Neuronal stem cell (in vitro differentiated cells): Measurements from ENCODE around the gene LASP1.

Source experiments
- DNase-seq: peaks from one replicate; pipeline ENCODE4 v3.0.0-alpha.2; 2013; ENCODE audit warnings: low spot score
- H2AFZ ChIP-seq: one replicate; pipeline ENCODE4 v1.6.1; 2013; ENCODE audit warnings: mild to moderate bottlenecking, low read length, inconsistent platforms
- H2AK5ac ChIP-seq: 2 replicates; pipeline ENCODE4 v1.6.1; 2013; ENCODE audit warnings: low read depth, mild to moderate bottlenecking, inconsistent platforms, low read length, moderate library complexity, mixed read lengths
- H2BK120ac ChIP-seq: 2 replicates; pipeline ENCODE4 v1.6.1; 2013; ENCODE audit warnings: low read depth, mild to moderate bottlenecking, inconsistent platforms, low read length, moderate library complexity, mixed read lengths
- H2BK12ac ChIP-seq: one replicate; pipeline ENCODE4 v1.6.1; 2013; ENCODE audit warnings: low read length, inconsistent platforms
- H2BK15ac ChIP-seq: 2 replicates; pipeline ENCODE4 v1.6.1; 2013; ENCODE audit warnings: mild to moderate bottlenecking, low read length, inconsistent platforms, mixed read lengths
- H2BK5ac ChIP-seq: one replicate; pipeline ENCODE4 v1.6.1; 2013; ENCODE audit warnings: inconsistent platforms, mild to moderate bottlenecking, low read length, moderate library complexity
- H3K14ac ChIP-seq: one replicate; pipeline ENCODE4 v1.6.1; 2013; ENCODE audit warnings: low read length, inconsistent platforms
- H3K18ac ChIP-seq: 2 replicates; pipeline ENCODE4 v1.6.1; 2013; ENCODE audit warnings: low read length, inconsistent platforms
- H3K23ac ChIP-seq: 2 replicates; pipeline ENCODE4 v1.6.1; 2013; ENCODE audit warnings: low read depth, mild to moderate bottlenecking, mixed read lengths, low read length, inconsistent platforms; ENCODE audit not compliant: poor library complexity
- H3K27ac ChIP-seq: replicated peaks from 3 replicates; pipeline ENCODE4 v1.5.1; 2013; ENCODE audit warnings: low read length, inconsistent platforms
- H3K27me3 ChIP-seq, 3 experiments: 2 replicates each; pipeline ENCODE4 v1.6.1; 2013; ENCODE audit warnings: low read length in 3 of 3, mild to moderate bottlenecking in 2 of 3, inconsistent platforms in 1 of 3, low read depth in 1 of 3, mixed read lengths in 1 of 3, moderate library complexity in 1 of 3; ENCODE audit not compliant: control insufficient read depth in 3 of 3, insufficient read depth in 3 of 3
- H3K36me3 ChIP-seq, 2 donors: replicated peaks in 1 of 2; 2 replicates each; pipeline ENCODE4 v1.6.1; 2013; ENCODE audit warnings: low read length in 2 of 2; ENCODE audit not compliant: control insufficient read depth in 2 of 2, insufficient read depth in 2 of 2
- H3K4ac ChIP-seq: 2 replicates; pipeline ENCODE4 v1.6.1; 2013; ENCODE audit warnings: inconsistent platforms, mild to moderate bottlenecking, low read length, moderate library complexity
- H3K4me1 ChIP-seq, 2 donors: 1 replicate in 1 of 2; 2 replicates in 1 of 2; pipeline ENCODE4 v1.6.1; 2013; ENCODE audit warnings: low read length in 2 of 2, low read depth in 1 of 2; ENCODE audit not compliant: control insufficient read depth in 2 of 2, insufficient read depth in 1 of 2
- H3K4me2 ChIP-seq: one replicate; pipeline ENCODE4 v1.6.1; 2013; ENCODE audit warnings: mild to moderate bottlenecking, low read length, inconsistent platforms; ENCODE audit not compliant: insufficient read depth, poor library complexity, severe bottlenecking
- H3K4me3 ChIP-seq, 2 donors: 2 replicates each; pipeline ENCODE4 v1.5.1; 2013; ENCODE audit warnings: low read length in 2 of 2, mild to moderate bottlenecking in 2 of 2, inconsistent platforms in 1 of 2, moderate library complexity in 1 of 2
- H3K79me1 ChIP-seq: one replicate; pipeline ENCODE4 v1.6.1; 2013; ENCODE audit warnings: low read depth, mild to moderate bottlenecking, inconsistent platforms, low read length, moderate library complexity
- H3K9ac ChIP-seq: one replicate; pipeline ENCODE4 v1.6.1; 2013; ENCODE audit warnings: mild to moderate bottlenecking, low read depth, low read length, inconsistent platforms; ENCODE audit not compliant: poor library complexity
- H3K9me3 ChIP-seq, 2 donors: replicated peaks in 1 of 2; 2 replicates each; pipeline versions ENCODE3 to v1.6.1; 2013; ENCODE audit warnings: low read length in 2 of 2, mild to moderate bottlenecking in 2 of 2, inconsistent platforms in 1 of 2, low read depth in 1 of 2, mixed read lengths in 1 of 2, moderate library complexity in 1 of 2; ENCODE audit not compliant: control insufficient read depth in 2 of 2, insufficient read depth in 1 of 2
- H4K8ac ChIP-seq: one replicate; pipeline ENCODE4 v1.6.1; 2013; ENCODE audit warnings: low read depth, mild to moderate bottlenecking, inconsistent platforms, low read length, moderate library complexity
- H4K91ac ChIP-seq: one replicate; pipeline ENCODE4 v1.6.1; 2013; ENCODE audit warnings: low read length, low read depth, mild to moderate bottlenecking, inconsistent platforms; ENCODE audit not compliant: poor library complexity
- WGBS, 2 donors: extraction: QIAGEN DNeasy Blood & Tissue Kit; methylation state at CpG; one replicate each; pipeline ENCODE4 v1.1.7; 2013; ENCODE audit warnings: missing lambda C conversion rate in 2 of 2, mixed read lengths in 1 of 2; ENCODE audit not compliant: insufficient read length in 2 of 2, insufficient replicate concordance in 1 of 2; ENCODE audit errors: extremely low coverage in 2 of 2; 5-methylcytosine and 5-hydroxymethylcytosine counted together

LASP1 gene

GRCh38 chr17:38939987-38940386, 70.1 kb downstream of the LASP1 start:
- H4K91ac ChIP-seq = no peak overlapping the region
- no peak for DNase-seq
- no peak overlapping the region for H4K8ac ChIP-seq
- no peaks in the 10 kb centered on the region for H3K36me3 ChIP-seq
- no peak overlapping the region for H3K9ac ChIP-seq
- no peak overlapping the region for H3K4ac ChIP-seq
- no peak overlapping the region for H2BK120ac ChIP-seq
- H2AFZ ChIP-seq = no peak overlapping the region
- no peak overlapping the region for H3K23ac ChIP-seq
- H2BK12ac ChIP-seq = no peak overlapping the region
- H2BK15ac ChIP-seq = no peak overlapping the region
- no peak overlapping the region for H2BK5ac ChIP-seq
- H3K14ac ChIP-seq = no peak overlapping the region
- H3K4me1 ChIP-seq = peaks cover 0 to 2% of the 10 kb centered on the region in 2 donors
- no peaks in the 10 kb centered on the region for H3K79me1 ChIP-seq
- no peak overlapping the region for H3K27ac ChIP-seq
- H3K18ac ChIP-seq = no peak overlapping the region
- H3K9me3 ChIP-seq = no peaks in the 10 kb centered on the region
- H2AK5ac ChIP-seq = no peak overlapping the region
- peaks cover 0 to 4% (median 0%) of the 10 kb centered on the region in 3 experiments for H3K27me3 ChIP-seq
- no peak overlapping the region for H3K4me2 ChIP-seq
- H3K4me3 ChIP-seq = no peak overlapping the region

- H2AFZ ChIP-seq = no peak overlapping the region
- no peak overlapping the region for H3K4me3 ChIP-seq
- no peak overlapping the region for H4K8ac ChIP-seq
- no peaks in the 10 kb centered on the region for H3K79me1 ChIP-seq
- H3K4ac ChIP-seq = no peak overlapping the region
- WGBS, 2 donors = no CpG with 5 or more reads among the region's 1 CpG
- H2BK12ac ChIP-seq = no peak overlapping the region
- peaks cover 0 to 2% of the 10 kb centered on the region in 2 donors for H3K4me1 ChIP-seq
- peaks cover 0 to 4% (median 0%) of the 10 kb centered on the region in 3 experiments for H3K27me3 ChIP-seq
- no peaks in the 10 kb centered on the region for H3K36me3 ChIP-seq
- H2BK120ac ChIP-seq = no peak overlapping the region
- H2AK5ac ChIP-seq = no peak overlapping the region
- H3K18ac ChIP-seq = no peak overlapping the region
- H2BK5ac ChIP-seq = no peak overlapping the region
- H3K9me3 ChIP-seq = no peaks in the 10 kb centered on the region
- H2BK15ac ChIP-seq = no peak overlapping the region
- DNase-seq = no peak
- H3K9ac ChIP-seq = no peak overlapping the region
- H3K4me2 ChIP-seq = no peak overlapping the region
- H4K91ac ChIP-seq = no peak overlapping the region
- H3K27ac ChIP-seq = no peak overlapping the region
- H3K23ac ChIP-seq = no peak overlapping the region
- no peak overlapping the region for H3K14ac ChIP-seq
These were observed 70.5 kb downstream of the LASP1 start for GRCh38 chr17:38940404-38940803.

GRCh38 chr17:38942696-38943334, 73.0 kb downstream of the LASP1 start:
- WGBS, 2 donors = no CpG with 5 or more reads among the region's 4 CpGs

GRCh38 chr17:38943607-38944006, 73.7 kb downstream of the LASP1 start:
- WGBS, 2 donors = no CpG with 5 or more reads among the region's 8 CpGs
- H4K8ac ChIP-seq = no peak overlapping the region
- no peak overlapping the region for H3K27ac ChIP-seq
- H3K18ac ChIP-seq = no peak overlapping the region
- H3K9me3 ChIP-seq = no peaks in the 10 kb centered on the region
- H3K23ac ChIP-seq = no peak overlapping the region
- no peak overlapping the region for H2BK120ac ChIP-seq
- no peak overlapping the region for H2AFZ ChIP-seq
- no peak overlapping the region for H3K9ac ChIP-seq
- H3K27me3 ChIP-seq = no peaks in the 10 kb centered on the region
- H3K4me3 ChIP-seq = no peak overlapping the region
- H2BK5ac ChIP-seq = no peak overlapping the region
- H2BK12ac ChIP-seq = no peak overlapping the region
- no peak overlapping the region for H2BK15ac ChIP-seq
- no peaks in the 10 kb centered on the region for H3K4me1 ChIP-seq
- H2AK5ac ChIP-seq = no peak overlapping the region
- no peak overlapping the region for H3K4ac ChIP-seq
- H4K91ac ChIP-seq = no peak overlapping the region
- no peaks in the 10 kb centered on the region for H3K36me3 ChIP-seq
- H3K4me2 ChIP-seq = no peak overlapping the region
- no peak overlapping the region for H3K14ac ChIP-seq
- no peaks in the 10 kb centered on the region for H3K79me1 ChIP-seq
- DNase-seq = no peak

More at GRCh38 chr17:38942696-38943334, 73.0 kb downstream of the LASP1 start:
- Histone ChIP-seq H3K23ac (no peak overlapping the region), H2AK5ac (no peak overlapping the region), H3K79me1 (no peaks in the 10 kb centered on the region), H3K18ac (no peak overlapping the region), H3K9me3 (no peaks in the 10 kb centered on the region), H2BK120ac (no peak overlapping the region), H2AFZ (no peak overlapping the region), H2BK5ac (no peak overlapping the region), H3K9ac (no peak overlapping the region), H3K27ac (no peak overlapping the region), H3K4me2 (no peak overlapping the region), H4K8ac (no peak overlapping the region), H4K91ac (no peak overlapping the region), H3K14ac (no peak overlapping the region), H3K4me3 (no peak overlapping the region), H3K4ac (no peak overlapping the region), H3K36me3 (no peaks in the 10 kb centered on the region), H3K27me3 (no peaks in the 10 kb centered on the region), H2BK15ac (no peak overlapping the region), H3K4me1 (peaks cover 0 to 2% of the 10 kb centered on the region in 2 donors), H2BK12ac (no peak overlapping the region)
- DNase-seq = no peak
